ENCODE results near the gene LRCOL1. TPM values are rescaled to one million over a fixed set of nuclear protein-coding genes. Genes with fewer than 3 reads are reported as not detected.
"Not testable (repeated sequence)": the region's sequence is repeated elsewhere in the genome, so short reads cannot be mapped to it uniquely, and the experiment has no call there.

Gene LRCOL1
- total RNA-seq, 1 donor from 2014 or later, result not detected

DNA sequence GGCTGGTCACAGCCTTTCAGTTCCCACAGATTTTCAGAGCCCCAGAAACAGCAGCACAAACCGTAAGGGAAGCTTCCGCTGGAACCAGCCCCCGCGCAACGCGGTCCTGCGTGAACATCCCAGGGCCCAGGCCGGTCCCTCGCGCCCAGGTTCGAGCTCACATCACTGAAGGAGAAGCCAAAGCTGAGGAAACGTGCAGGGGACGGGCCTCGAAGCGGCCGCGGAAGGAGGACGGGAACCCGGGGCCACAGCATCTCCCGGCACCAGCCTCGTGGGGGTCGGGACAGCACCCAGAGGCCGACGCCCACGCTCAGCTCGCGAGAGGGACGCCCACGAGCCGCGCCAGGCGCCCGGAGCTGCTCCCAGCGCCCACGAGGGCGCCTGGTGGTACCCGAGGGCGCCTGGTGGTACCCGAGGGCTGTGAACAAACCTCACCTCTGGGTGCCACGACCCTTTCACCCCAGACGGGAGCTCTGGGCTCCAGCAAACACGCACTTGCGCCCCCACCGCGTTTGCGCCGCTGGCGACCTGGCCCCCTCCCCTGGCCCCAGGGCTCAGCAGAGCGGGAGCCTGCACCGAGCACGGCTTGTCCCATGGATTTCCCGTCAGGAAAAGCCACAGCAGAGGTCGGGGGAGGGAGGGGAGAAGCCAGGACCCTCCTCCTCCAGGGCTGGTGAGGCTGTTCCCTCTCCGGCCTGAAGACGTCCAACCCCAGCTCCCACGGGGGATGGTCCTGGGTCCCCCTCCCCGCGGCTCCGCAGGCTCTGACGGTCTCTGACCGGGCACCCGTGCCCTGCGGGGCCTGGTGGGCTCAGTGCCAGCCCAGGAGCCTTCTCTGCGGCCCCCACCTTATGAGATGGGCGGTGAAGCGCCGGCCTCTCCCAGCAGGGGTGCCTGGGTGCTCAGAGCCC lies 6.9 kb downstream of the LRCOL1 start:
- intact Hi-C loops (cut with DNase I), result no loop called here
- Histone ChIP-seq H3K36me3 (no peaks in the 10 kb centered on the region), H3K4me1 (peaks cover 12% of the 10 kb centered on the region), H3K4me3 (peak overlapping the region; percentile 27 to 31), H3K9me3 (no peaks in the 10 kb centered on the region), H3K27me3 (peaks cover 13% of the 10 kb centered on the region), H3K27ac (peak overlapping the region; percentile 27)
- TF ChIP-seq POLR2AphosphoS5 (IDR thresholded peaks at IDR 0.05; ENCODE audit: insufficient read depth in 1 of 2, low read depth in 1 of 2) (peak in 1 of 2 donors; percentile 39), POLR2A (IDR thresholded peaks at IDR 0.05) (no peak)
- DNase-seq (ENCODE audit: extremely low spot score in 2 of 2), result no peak

DNA sequence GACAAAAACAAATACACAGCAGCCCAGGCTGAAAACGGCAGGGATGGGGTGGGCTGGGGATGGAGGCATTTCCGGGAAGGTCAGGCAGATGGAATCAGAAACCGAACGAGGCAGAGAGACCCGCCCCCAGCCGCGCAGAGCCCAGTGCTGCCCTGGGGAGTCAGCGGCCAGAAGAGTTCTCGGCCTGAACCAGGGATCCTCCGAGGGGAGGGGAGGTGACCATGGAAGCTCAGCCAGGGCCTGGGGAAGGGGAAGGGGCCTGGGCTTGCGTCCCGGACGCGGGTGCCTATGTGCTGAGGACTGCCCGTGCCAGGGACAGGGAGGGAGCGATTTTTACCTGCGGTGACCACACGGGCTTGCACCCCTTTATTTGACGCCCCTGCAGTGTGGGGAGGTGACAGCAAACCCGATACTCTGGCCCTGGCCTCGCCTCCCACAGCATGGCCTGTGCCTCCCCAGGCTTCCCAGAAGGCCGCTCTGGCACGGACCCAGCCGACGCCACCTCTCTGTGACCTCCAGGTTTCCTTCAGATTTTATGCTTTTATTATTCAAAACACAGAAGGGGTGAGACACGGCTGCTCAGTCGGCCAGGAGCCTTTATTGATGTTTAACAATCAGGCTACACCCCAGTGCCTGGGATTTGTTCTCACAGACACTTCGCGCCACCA lies 7.7 kb downstream of the LRCOL1 start:
- no peak for TF ChIP-seq POLR2AphosphoS5 (IDR thresholded peaks at IDR 0.05; ENCODE audit: insufficient read depth in 1 of 2, low read depth in 1 of 2)
- TF ChIP-seq POLR2A (IDR thresholded peaks at IDR 0.05), result no peak
- TF ChIP-seq CTCF (IDR thresholded peaks at IDR 0.05), result no peak
- intact Hi-C loops (cut with DNase I), result no loop called here

GRCh38 chr12:132601171-132601883 lies 9.1 kb downstream of the LRCOL1 start:
- peak overlapping the region; percentile 56 for H3K27ac ChIP-seq
- intact Hi-C loops (cut with DNase I), result no loop called here
- peak overlapping the region; percentile 45 to 49 for H3K4me3 ChIP-seq
- H3K9me3 ChIP-seq, result no peaks in the 10 kb centered on the region
- H3K36me3 ChIP-seq, result no peaks in the 10 kb centered on the region
- no peak for DNase-seq (ENCODE audit: extremely low spot score in 2 of 2)
- peaks cover 12% of the 10 kb centered on the region for H3K4me1 ChIP-seq
- no peak for TF ChIP-seq CTCF (IDR thresholded peaks at IDR 0.05)
- TF ChIP-seq POLR2AphosphoS5 (IDR thresholded peaks at IDR 0.05; ENCODE audit: insufficient read depth in 1 of 2, low read depth in 1 of 2), result no peak
- TF ChIP-seq POLR2A (IDR thresholded peaks at IDR 0.05), result no peak
- peaks cover 13% of the 10 kb centered on the region for H3K27me3 ChIP-seq

More for the DNA sequence above, 7.7 kb downstream of the LRCOL1 start:
- no peak for DNase-seq (ENCODE audit: extremely low spot score in 2 of 2)
- Histone ChIP-seq H3K36me3 (no peaks in the 10 kb centered on the region), H3K4me1 (peaks cover 12% of the 10 kb centered on the region), H3K27ac (no peak overlapping the region), H3K4me3 (peak overlapping the region; percentile 19 to 31), H3K9me3 (no peaks in the 10 kb centered on the region), H3K27me3 (peaks cover 13% of the 10 kb centered on the region)

- peaks cover 12% of the 10 kb centered on the region for H3K4me1 ChIP-seq
- H3K27me3 ChIP-seq, result peaks cover 13% of the 10 kb centered on the region
- peak overlapping the region; percentile 56 for H3K27ac ChIP-seq
Observed at GRCh38 chr12:132600048-132601032, 10.0 kb downstream of the LRCOL1 start.

GRCh38 chr12:132599502-132599901 lies 10.9 kb downstream of the LRCOL1 start:
- Histone ChIP-seq H3K27me3 (peaks cover 11% of the 10 kb centered on the region), H3K4me1 (peaks cover 12% of the 10 kb centered on the region)
- DNase-seq (ENCODE audit: extremely low spot score in 2 of 2); H3K27ac ChIP-seq; H3K4me3 ChIP-seq; intact Hi-C loops (cut with DNase I); H3K36me3 ChIP-seq; H3K9me3 ChIP-seq: not testable (repeated sequence)

More at GRCh38 chr12:132600048-132601032, 10.0 kb downstream of the LRCOL1 start:
- Histone ChIP-seq H3K36me3 (no peaks in the 10 kb centered on the region), H3K9me3 (no peaks in the 10 kb centered on the region), H3K4me3 (peak overlapping the region; percentile 45 to 49)
- DNase-seq (ENCODE audit: extremely low spot score in 2 of 2), result no peak
- no peak for TF ChIP-seq POLR2AphosphoS5 (IDR thresholded peaks at IDR 0.05; ENCODE audit: insufficient read depth in 1 of 2, low read depth in 1 of 2)
- no peak for TF ChIP-seq POLR2A (IDR thresholded peaks at IDR 0.05)
- TF ChIP-seq CTCF (IDR thresholded peaks at IDR 0.05), result peak; percentile 16 to 45 (median 30)
- intact Hi-C loops (cut with DNase I), result no loop called here
